HEK293T (cell line): ENCODE data around the gene SERTM1.

ENCODE experiments used
- BHLHE40 ChIP-seq: fragments of 450-650 bp; IDR thresholded peaks from 2 replicates; pipeline ENCODE4 v1.6.1; 2016; ENCODE audit warnings: mild to moderate bottlenecking, moderate library complexity, borderline replicate concordance
- FOXA1 ChIP-seq: fragments of 450-650 bp; IDR thresholded peaks from 2 replicates; pipeline ENCODE4 v1.6.1; 2016; ENCODE audit warnings: mild to moderate bottlenecking
- HDGF ChIP-seq: fragments of 450-650 bp; IDR thresholded peaks from 2 replicates; pipeline ENCODE4 v1.6.1; 2017; ENCODE audit warnings: antibody characterized with exemption, borderline replicate concordance
- L3MBTL2 ChIP-seq: fragments of 450-650 bp; conservative IDR thresholded peaks from 2 replicates; pipeline ENCODE4 v1.6.1; 2016; ENCODE audit warnings: mild to moderate bottlenecking
- PKNOX1 ChIP-seq: fragments of 450-650 bp; IDR thresholded peaks from 2 replicates; pipeline ENCODE4 v1.6.1; 2016
- SP1 ChIP-seq: fragments of 450-650 bp; IDR thresholded peaks from 2 replicates; pipeline ENCODE4 v1.6.1; 2017
- SUZ12 ChIP-seq: fragments of 450-650 bp; IDR thresholded peaks from 2 replicates; pipeline ENCODE4 v1.6.1; 2016; ENCODE audit warnings: mild to moderate bottlenecking
- TARDBP ChIP-seq: fragments of 450-650 bp; IDR thresholded peaks from 2 replicates; pipeline ENCODE4 v1.6.1; 2016
- ZNF384 ChIP-seq: fragments of 450-650 bp; IDR thresholded peaks from 2 replicates; pipeline ENCODE4 v1.6.1; 2016

- no peak for TF ChIP-seq ZNF384
- no peak for TF ChIP-seq SUZ12
- TF ChIP-seq TARDBP = no peak
- no peak for TF ChIP-seq HDGF
- TF ChIP-seq L3MBTL2 = no peak
- TF ChIP-seq SP1 = no peak
- TF ChIP-seq BHLHE40 = no peak
- TF ChIP-seq FOXA1 = no peak
- TF ChIP-seq PKNOX1 = no peak
These were observed at the start of gene SERTM1 for GRCh38 chr13:36673838-36674326.
